ENCODE results near the gene COIL. TPM values are rescaled to one million over a fixed set of nuclear protein-coding genes. Genes with fewer than 3 reads are reported as not detected.

Gene COIL
- total and polyA plus RNA-seq, 2 of the 13 experiments (the other 11 are each of a cell fraction or from before 2014, with no cell fraction given) = 8.1 to 29.4 TPM

GRCh38 chr17:56913867-56914580 is 46.8 kb downstream of the COIL start, which contains the start of gene TRIM25 (continued):
- TF ChIP-seq, protein P1, sequence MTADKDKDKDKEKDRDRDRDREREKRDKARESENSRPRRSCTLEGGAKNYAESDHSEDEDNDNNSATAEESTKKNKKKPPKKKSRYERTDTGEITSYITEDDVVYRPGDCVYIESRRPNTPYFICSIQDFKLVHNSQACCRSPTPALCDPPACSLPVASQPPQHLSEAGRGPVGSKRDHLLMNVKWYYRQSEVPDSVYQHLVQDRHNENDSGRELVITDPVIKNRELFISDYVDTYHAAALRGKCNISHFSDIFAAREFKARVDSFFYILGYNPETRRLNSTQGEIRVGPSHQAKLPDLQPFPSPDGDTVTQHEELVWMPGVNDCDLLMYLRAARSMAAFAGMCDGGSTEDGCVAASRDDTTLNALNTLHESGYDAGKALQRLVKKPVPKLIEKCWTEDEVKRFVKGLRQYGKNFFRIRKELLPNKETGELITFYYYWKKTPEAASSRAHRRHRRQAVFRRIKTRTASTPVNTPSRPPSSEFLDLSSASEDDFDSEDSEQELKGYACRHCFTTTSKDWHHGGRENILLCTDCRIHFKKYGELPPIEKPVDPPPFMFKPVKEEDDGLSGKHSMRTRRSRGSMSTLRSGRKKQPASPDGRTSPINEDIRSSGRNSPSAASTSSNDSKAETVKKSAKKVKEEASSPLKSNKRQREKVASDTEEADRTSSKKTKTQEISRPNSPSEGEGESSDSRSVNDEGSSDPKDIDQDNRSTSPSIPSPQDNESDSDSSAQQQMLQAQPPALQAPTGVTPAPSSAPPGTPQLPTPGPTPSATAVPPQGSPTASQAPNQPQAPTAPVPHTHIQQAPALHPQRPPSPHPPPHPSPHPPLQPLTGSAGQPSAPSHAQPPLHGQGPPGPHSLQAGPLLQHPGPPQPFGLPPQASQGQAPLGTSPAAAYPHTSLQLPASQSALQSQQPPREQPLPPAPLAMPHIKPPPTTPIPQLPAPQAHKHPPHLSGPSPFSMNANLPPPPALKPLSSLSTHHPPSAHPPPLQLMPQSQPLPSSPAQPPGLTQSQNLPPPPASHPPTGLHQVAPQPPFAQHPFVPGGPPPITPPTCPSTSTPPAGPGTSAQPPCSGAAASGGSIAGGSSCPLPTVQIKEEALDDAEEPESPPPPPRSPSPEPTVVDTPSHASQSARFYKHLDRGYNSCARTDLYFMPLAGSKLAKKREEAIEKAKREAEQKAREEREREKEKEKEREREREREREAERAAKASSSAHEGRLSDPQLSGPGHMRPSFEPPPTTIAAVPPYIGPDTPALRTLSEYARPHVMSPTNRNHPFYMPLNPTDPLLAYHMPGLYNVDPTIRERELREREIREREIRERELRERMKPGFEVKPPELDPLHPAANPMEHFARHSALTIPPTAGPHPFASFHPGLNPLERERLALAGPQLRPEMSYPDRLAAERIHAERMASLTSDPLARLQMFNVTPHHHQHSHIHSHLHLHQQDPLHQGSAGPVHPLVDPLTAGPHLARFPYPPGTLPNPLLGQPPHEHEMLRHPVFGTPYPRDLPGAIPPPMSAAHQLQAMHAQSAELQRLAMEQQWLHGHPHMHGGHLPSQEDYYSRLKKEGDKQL (CRISPR knock-in tag; IDR thresholded peaks at IDR 0.05; ENCODE audit: low read depth) = peak; percentile 13; the same call in 1 of the 2 replicates
- TF ChIP-seq TP53 (CRISPR knock-in tag; conservative IDR thresholded peaks at IDR 0.05) (no peak; the same call in none of the 2 replicates), TAF1 (CRISPR knock-in tag; IDR thresholded peaks at IDR 0.05) (peak; percentile 99), TAF15 (IDR thresholded peaks at IDR 0.05; ENCODE audit: low read depth, low read length, poor library complexity, severe bottlenecking) (peak; percentile 75), ETV6 (CRISPR knock-in tag; conservative IDR thresholded peaks at IDR 0.05) (peak; percentile 77), ZNF747 (CRISPR knock-in tag; IDR thresholded peaks at IDR 0.05; ENCODE audit: borderline replicate concordance) (peak; percentile 77; the same call in 1 of the 2 replicates), MXD4 (CRISPR knock-in tag; IDR thresholded peaks at IDR 0.05) (peak; percentile 82), ZNF569 (CRISPR knock-in tag; IDR thresholded peaks at IDR 0.05; ENCODE audit: borderline replicate concordance) (peak; percentile 39; the same call in 1 of the 2 replicates), RNF219 (CRISPR knock-in tag; IDR thresholded peaks at IDR 0.05) (no peak), CBX5 (CRISPR knock-in tag; IDR thresholded peaks at IDR 0.05; ENCODE audit: borderline replicate concordance) (0 out of 2 replicates have a peak, but pooled peaks have one; percentile 17), GATAD1 (CRISPR knock-in tag; IDR thresholded peaks at IDR 0.05) (peak; percentile 75), ISL2 (CRISPR knock-in tag; IDR thresholded peaks at IDR 0.05) (peak; percentile 63), SIX4 (CRISPR knock-in tag; IDR thresholded peaks at IDR 0.05) (peak; percentile 50; the same call in 1 of the 2 replicates), E2F5 (CRISPR knock-in tag; conservative IDR thresholded peaks at IDR 0.05) (peak; percentile 71), ZNF350 (CRISPR knock-in tag; IDR thresholded peaks at IDR 0.05; ENCODE audit: borderline replicate concordance, low read depth) (peak; percentile 96), KDM2A (CRISPR knock-in tag; IDR thresholded peaks at IDR 0.05; ENCODE audit: borderline replicate concordance, low read depth) (peak; percentile 78)
- TF ChIP-seq, protein P2, sequence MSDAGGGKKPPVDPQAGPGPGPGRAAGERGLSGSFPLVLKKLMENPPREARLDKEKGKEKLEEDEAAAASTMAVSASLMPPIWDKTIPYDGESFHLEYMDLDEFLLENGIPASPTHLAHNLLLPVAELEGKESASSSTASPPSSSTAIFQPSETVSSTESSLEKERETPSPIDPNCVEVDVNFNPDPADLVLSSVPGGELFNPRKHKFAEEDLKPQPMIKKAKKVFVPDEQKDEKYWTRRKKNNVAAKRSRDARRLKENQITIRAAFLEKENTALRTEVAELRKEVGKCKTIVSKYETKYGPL (CRISPR knock-in tag; IDR thresholded peaks at IDR 0.05) = peak; percentile 76
- TF ChIP-seq, protein P3, sequence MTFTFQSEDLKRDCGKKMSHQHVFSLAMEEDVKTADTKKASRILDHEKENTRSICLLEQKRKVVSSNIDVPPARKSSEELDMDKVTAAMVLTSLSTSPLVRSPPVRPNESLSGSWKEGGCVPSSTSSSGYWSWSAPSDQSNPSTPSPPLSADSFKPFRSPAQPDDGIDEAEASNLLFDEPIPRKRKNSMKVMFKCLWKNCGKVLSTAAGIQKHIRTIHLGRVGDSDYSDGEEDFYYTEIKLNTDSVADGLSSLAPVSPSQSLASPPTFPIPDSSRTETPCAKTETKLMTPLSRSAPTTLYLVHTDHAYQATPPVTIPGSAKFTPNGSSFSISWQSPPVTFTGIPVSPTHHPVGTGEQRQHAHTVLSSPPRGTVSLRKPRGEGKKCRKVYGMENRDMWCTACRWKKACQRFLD (CRISPR knock-in tag; IDR thresholded peaks at IDR 0.05; ENCODE audit: borderline replicate concordance) = peak; percentile 94
